Measurements from ENCODE around the gene PROSER1. TPM values are rescaled to one million over a fixed set of nuclear protein-coding genes. Genes with fewer than 3 reads are reported as not detected.
A peak's percentile ranks its signal among the peaks of the same experiment; 100 is the strongest.

PROSER1 gene
- total RNA-seq, 1 experiment from 2014 or later, result 58.2 TPM

- peak overlapping the region; percentile 97 for H3K4me3 Mint-ChIP-seq (ENCODE audit: unreplicated experiment)
- H3K36me3 Mint-ChIP-seq (ENCODE audit: insufficient read depth, unreplicated experiment), result peaks cover 1% of the 10 kb centered on the region
- H3K4me1 Mint-ChIP-seq (ENCODE audit: insufficient read depth, unreplicated experiment), result peaks cover 6% of the 10 kb centered on the region
- ChIA-PET CTCF (interaction anchor here (0.6 to 2.4 kb wide), 5 partner anchors 8 to 1643 kb away, joined by 3 to 8 read pairs (median 3); no protein-coding TSS in a partner anchor), POLR2A (interaction anchor here (0.8 to 2.8 kb wide), 8 partner anchors 9 to 1751 kb away, joined by 3 to 17 read pairs (median 3); partner anchors contain the start of gene SLC25A15)
- TSS peak; percentile 18 for BruUV-seq (replicated peaks)
- H3K9me3 Mint-ChIP-seq (ENCODE audit: unreplicated experiment), result no peaks in the 10 kb centered on the region
- TF ChIP-seq CTCF (IDR thresholded peaks at IDR 0.05; ENCODE audit: unreplicated experiment), result no peak
- no peaks in the 10 kb centered on the region for H3K27me3 Mint-ChIP-seq (ENCODE audit: insufficient read depth, unreplicated experiment)
- intact Hi-C loops (cut with micrococcal nuclease), result loop anchor here (5.0 kb wide), 1 partner anchor 574 kb away; no protein-coding TSS in a partner anchor
- DNase-seq (ENCODE audit: unreplicated experiment), result no peak
- H3K27ac Mint-ChIP-seq (ENCODE audit: low read depth, unreplicated experiment), result peak overlapping the region; percentile 35
Observed at GRCh38 chr13:39038569-39039030, 711 bp upstream of the PROSER1 start.

- Mint-ChIP-seq H3K9me3 (ENCODE audit: unreplicated experiment) (no peaks in the 10 kb centered on the region), H3K4me1 (ENCODE audit: insufficient read depth, unreplicated experiment) (peaks cover 6% of the 10 kb centered on the region), H3K36me3 (ENCODE audit: insufficient read depth, unreplicated experiment) (peaks cover 6% of the 10 kb centered on the region), H3K27ac (ENCODE audit: low read depth, unreplicated experiment) (peak overlapping the region; percentile 35), H3K4me3 (ENCODE audit: unreplicated experiment) (peak overlapping the region; percentile 97), H3K27me3 (ENCODE audit: insufficient read depth, unreplicated experiment) (no peaks in the 10 kb centered on the region)
- TF ChIP-seq CTCF (IDR thresholded peaks at IDR 0.05; ENCODE audit: unreplicated experiment), result no peak
- BruUV-seq (replicated peaks), result no TSS peak
- ChIA-PET CTCF (interaction anchor here (0.5 to 2.4 kb wide), 10 partner anchors 9 to 273 kb away, joined by 3 to 8 read pairs (median 3); no protein-coding TSS in a partner anchor), POLR2A (interaction anchor here (0.7 to 2.8 kb wide), 24 partner anchors 7 to 1978 kb away, joined by 3 to 17 read pairs (median 4); partner anchors contain the start of genes LHFPL6, SLC25A15 and SUPT20H)
- no peak for DNase-seq (ENCODE audit: unreplicated experiment)
- intact Hi-C loops (cut with micrococcal nuclease), result loop anchor here (5.0 kb wide), 1 partner anchor 575 kb away; no protein-coding TSS in a partner anchor
Observed at GRCh38 chr13:39037410-39037879, 444 bp downstream of the PROSER1 start.

- Mint-ChIP-seq H3K27me3 (ENCODE audit: insufficient read depth, unreplicated experiment) (no peaks in the 10 kb centered on the region), H3K4me3 (ENCODE audit: unreplicated experiment) (peak overlapping the region; percentile 97), H3K36me3 (ENCODE audit: insufficient read depth, unreplicated experiment) (peaks cover 6% of the 10 kb centered on the region), H3K4me1 (ENCODE audit: insufficient read depth, unreplicated experiment) (peaks cover 6% of the 10 kb centered on the region), H3K27ac (ENCODE audit: low read depth, unreplicated experiment) (peak overlapping the region; percentile 35), H3K9me3 (ENCODE audit: unreplicated experiment) (no peaks in the 10 kb centered on the region)
- ChIA-PET POLR2A (interaction anchor here (0.7 to 2.3 kb wide), 13 partner anchors 9 to 1977 kb away, joined by 3 to 7 read pairs (median 4); partner anchors contain the start of gene SUPT20H), CTCF (interaction anchor here (0.7 to 1.5 kb wide), 4 partner anchors 19 to 1779 kb away, joined by 3 to 6 read pairs (median 3); no protein-coding TSS in a partner anchor)
- DNase-seq (ENCODE audit: unreplicated experiment), result peak; percentile 42
- intact Hi-C loops (cut with micrococcal nuclease), result loop anchor here (5.0 kb wide), 1 partner anchor 576 kb away; no protein-coding TSS in a partner anchor
- no peak for TF ChIP-seq CTCF (IDR thresholded peaks at IDR 0.05; ENCODE audit: unreplicated experiment)
- BruUV-seq (replicated peaks), result no TSS peak
Observed at GRCh38 chr13:39036212-39036611, 1.7 kb downstream of the PROSER1 start.

GRCh38 chr13:39035799-39036198, 2.1 kb downstream of the PROSER1 start:
- DNase-seq (ENCODE audit: unreplicated experiment), result no peak
- Mint-ChIP-seq H3K9me3 (ENCODE audit: unreplicated experiment) (no peaks in the 10 kb centered on the region), H3K36me3 (ENCODE audit: insufficient read depth, unreplicated experiment) (peaks cover 6% of the 10 kb centered on the region), H3K27me3 (ENCODE audit: insufficient read depth, unreplicated experiment) (no peaks in the 10 kb centered on the region), H3K4me1 (ENCODE audit: insufficient read depth, unreplicated experiment) (peaks cover 6% of the 10 kb centered on the region), H3K4me3 (ENCODE audit: unreplicated experiment) (peak overlapping the region; percentile 97), H3K27ac (ENCODE audit: low read depth, unreplicated experiment) (peak overlapping the region; percentile 35)
- BruUV-seq (replicated peaks), result no TSS peak
- POLR2A ChIA-PET, result interaction anchor here (0.7 to 2.3 kb wide), 12 partner anchors 8 to 1734 kb away, joined by 3 to 7 read pairs (median 4); no protein-coding TSS in a partner anchor
- TF ChIP-seq CTCF (IDR thresholded peaks at IDR 0.05; ENCODE audit: unreplicated experiment), result no peak
- CTCF ChIA-PET, result interaction anchor here (1.5 kb wide), 1 partner anchor 19 kb away, joined by 6 read pairs; no protein-coding TSS in a partner anchor
- intact Hi-C loops (cut with micrococcal nuclease), result loop anchor here (5.0 kb wide), 1 partner anchor 577 kb away; no protein-coding TSS in a partner anchor

All from MCF 10A (cell line).